ENCODE measurements around the gene STIMATE. TPM values are rescaled to one million over a fixed set of nuclear protein-coding genes. Genes with fewer than 3 reads are reported as not detected.

Gene STIMATE
- total RNA-seq, 1 donor from 2014 or later = 12.1 TPM

- H3K27ac ChIP-seq (ENCODE audit: low read depth, low read length) = peak overlapping the region; percentile 30
- H3K36me3 ChIP-seq (ENCODE audit: insufficient read depth, low read length) = no peaks in the 10 kb centered on the region
- H3K4me1 Mint-ChIP-seq (ENCODE audit: low read depth, unreplicated experiment) = peaks cover 3% of the 10 kb centered on the region
- H3K27ac Mint-ChIP-seq (ENCODE audit: unreplicated experiment) = no peak overlapping the region
- peaks cover 30% of the 10 kb centered on the region for H3K79me2 ChIP-seq (ENCODE audit: insufficient read depth, low read length)
- peaks cover 2% of the 10 kb centered on the region for H3K27me3 Mint-ChIP-seq (ENCODE audit: low read depth, unreplicated experiment)
- H3K27me3 ChIP-seq (ENCODE audit: insufficient read depth, low read length) = no peaks in the 10 kb centered on the region
- peak overlapping the region; percentile 77 for H3K4me3 ChIP-seq (ENCODE audit: insufficient read depth, low read depth, low read length)
- DNase-seq (ENCODE audit: low read depth) (no peak), FAIRE-seq (no peak)
- peak overlapping the region; percentile 80 for H3K9ac ChIP-seq (ENCODE audit: low read length)
- H3K36me3 Mint-ChIP-seq (ENCODE audit: low read depth, unreplicated experiment) = peaks cover 8% of the 10 kb centered on the region
- peak overlapping the region; percentile 79 for H2AFZ ChIP-seq (ENCODE audit: low read depth, low read length)
- peak overlapping the region; percentile 96 for H3K4me2 ChIP-seq (ENCODE audit: low read length)
- peaks cover 8% of the 10 kb centered on the region for H3K4me1 ChIP-seq (ENCODE audit: insufficient read depth, low read length)
- H3K4me3 Mint-ChIP-seq (ENCODE audit: unreplicated experiment) = peak overlapping the region; percentile 95
- no peaks in the 10 kb centered on the region for H3K9me3 ChIP-seq (ENCODE audit: insufficient read depth, low read depth, low read length)
- H4K20me1 ChIP-seq (ENCODE audit: insufficient read depth, low read length) = peaks cover 39% of the 10 kb centered on the region
- H3K9me3 Mint-ChIP-seq (ENCODE audit: unreplicated experiment) = no peaks in the 10 kb centered on the region
- no peak for TF ChIP-seq EZH2 (IDR thresholded peaks at IDR 0.05; ENCODE audit: insufficient read depth, low read length)
These were observed 735 bp downstream of the STIMATE start for GRCh38 chr3:52896613-52897012.

GRCh38 chr3:52896151-52896550 is 1.2 kb downstream of the STIMATE start:
- Histone ChIP-seq H3K4me1 (ENCODE audit: insufficient read depth, low read length) (peaks cover 8% of the 10 kb centered on the region), H3K79me2 (ENCODE audit: insufficient read depth, low read length) (peaks cover 30% of the 10 kb centered on the region), H3K27ac (ENCODE audit: low read depth, low read length) (no peak overlapping the region), H3K4me2 (ENCODE audit: low read length) (peak overlapping the region; percentile 96), H4K20me1 (ENCODE audit: insufficient read depth, low read length) (peaks cover 43% of the 10 kb centered on the region), H3K27me3 (ENCODE audit: insufficient read depth, low read length) (no peaks in the 10 kb centered on the region), H2AFZ (ENCODE audit: low read depth, low read length) (no peak overlapping the region), H3K4me3 (ENCODE audit: insufficient read depth, low read depth, low read length) (peak overlapping the region; percentile 77), H3K9me3 (ENCODE audit: insufficient read depth, low read depth, low read length) (no peaks in the 10 kb centered on the region), H3K36me3 (ENCODE audit: insufficient read depth, low read length) (no peaks in the 10 kb centered on the region), H3K9ac (ENCODE audit: low read length) (peak overlapping the region; percentile 80)
- no peaks in the 10 kb centered on the region for H3K9me3 Mint-ChIP-seq (ENCODE audit: unreplicated experiment)
- H3K27ac Mint-ChIP-seq (ENCODE audit: unreplicated experiment) = no peak overlapping the region
- DNase-seq (ENCODE audit: low read depth) = no peak
- no peak for TF ChIP-seq EZH2 (IDR thresholded peaks at IDR 0.05; ENCODE audit: insufficient read depth, low read length)
- no peak for TF ChIP-seq CTCF (IDR thresholded peaks at IDR 0.05; ENCODE audit: insufficient read depth, low read depth, low read length)
- H3K4me3 Mint-ChIP-seq (ENCODE audit: unreplicated experiment) = peak overlapping the region; percentile 95
- peaks cover 2% of the 10 kb centered on the region for H3K27me3 Mint-ChIP-seq (ENCODE audit: low read depth, unreplicated experiment)
- peaks cover 8% of the 10 kb centered on the region for H3K36me3 Mint-ChIP-seq (ENCODE audit: low read depth, unreplicated experiment)
- peaks cover 3% of the 10 kb centered on the region for H3K4me1 Mint-ChIP-seq (ENCODE audit: low read depth, unreplicated experiment)
- FAIRE-seq = no peak

- DNase-seq (ENCODE audit: low read depth) = no peak
- peak overlapping the region; percentile 95 for H3K4me3 Mint-ChIP-seq (ENCODE audit: unreplicated experiment)
- H3K4me2 ChIP-seq (ENCODE audit: low read length) = no peak overlapping the region
These were observed 1.9 kb downstream of the STIMATE start for GRCh38 chr3:52895418-52895817.

More at GRCh38 chr3:52895418-52895817, 1.9 kb downstream of the STIMATE start:
- H3K27me3 ChIP-seq (ENCODE audit: insufficient read depth, low read length) = no peaks in the 10 kb centered on the region
- Mint-ChIP-seq H3K36me3 (ENCODE audit: low read depth, unreplicated experiment) (peaks cover 8% of the 10 kb centered on the region), H3K9me3 (ENCODE audit: unreplicated experiment) (no peaks in the 10 kb centered on the region), H3K27ac (ENCODE audit: unreplicated experiment) (no peak overlapping the region), H3K27me3 (ENCODE audit: low read depth, unreplicated experiment) (peaks cover under 1% of the 10 kb centered on the region), H3K4me1 (ENCODE audit: low read depth, unreplicated experiment) (peaks cover 3% of the 10 kb centered on the region)
- peaks cover 31% of the 10 kb centered on the region for H3K79me2 ChIP-seq (ENCODE audit: insufficient read depth, low read length)
- no peak overlapping the region for H2AFZ ChIP-seq (ENCODE audit: low read depth, low read length)
- H3K9me3 ChIP-seq (ENCODE audit: insufficient read depth, low read depth, low read length) = no peaks in the 10 kb centered on the region
- H3K4me3 ChIP-seq (ENCODE audit: insufficient read depth, low read depth, low read length) = no peak overlapping the region
- peaks cover 8% of the 10 kb centered on the region for H3K4me1 ChIP-seq (ENCODE audit: insufficient read depth, low read length)
- no peak overlapping the region for H3K27ac ChIP-seq (ENCODE audit: low read depth, low read length)
- FAIRE-seq = no peak
- no peaks in the 10 kb centered on the region for H3K36me3 ChIP-seq (ENCODE audit: insufficient read depth, low read length)
- TF ChIP-seq CTCF (IDR thresholded peaks at IDR 0.05; ENCODE audit: insufficient read depth, low read depth, low read length) (no peak), EZH2 (IDR thresholded peaks at IDR 0.05; ENCODE audit: insufficient read depth, low read length) (no peak)
- peaks cover 47% of the 10 kb centered on the region for H4K20me1 ChIP-seq (ENCODE audit: insufficient read depth, low read length)
- no peak overlapping the region for H3K9ac ChIP-seq (ENCODE audit: low read length)
